ENCODE results near the gene GPS1.

GPS1 gene

DNA sequence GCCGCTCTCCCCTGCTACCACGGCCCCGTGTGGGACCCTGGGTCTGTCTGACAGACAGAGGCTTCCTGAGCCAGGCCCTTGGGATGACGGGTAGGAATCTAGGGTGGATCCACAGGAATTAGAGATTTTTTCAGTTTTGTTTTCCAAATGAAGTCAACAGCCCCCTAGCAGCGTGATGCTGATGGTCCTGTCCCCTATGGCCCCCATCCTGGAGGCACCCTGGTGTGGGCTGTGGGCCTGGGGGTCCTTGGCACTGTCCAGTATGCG lies 44.5 kb upstream of the GPS1 start:
- no peak overlapping the region for H3K4me3 ChIP-seq (replicated peaks; ENCODE audit: low read depth, low read length)
- TF ChIP-seq, protein P1, sequence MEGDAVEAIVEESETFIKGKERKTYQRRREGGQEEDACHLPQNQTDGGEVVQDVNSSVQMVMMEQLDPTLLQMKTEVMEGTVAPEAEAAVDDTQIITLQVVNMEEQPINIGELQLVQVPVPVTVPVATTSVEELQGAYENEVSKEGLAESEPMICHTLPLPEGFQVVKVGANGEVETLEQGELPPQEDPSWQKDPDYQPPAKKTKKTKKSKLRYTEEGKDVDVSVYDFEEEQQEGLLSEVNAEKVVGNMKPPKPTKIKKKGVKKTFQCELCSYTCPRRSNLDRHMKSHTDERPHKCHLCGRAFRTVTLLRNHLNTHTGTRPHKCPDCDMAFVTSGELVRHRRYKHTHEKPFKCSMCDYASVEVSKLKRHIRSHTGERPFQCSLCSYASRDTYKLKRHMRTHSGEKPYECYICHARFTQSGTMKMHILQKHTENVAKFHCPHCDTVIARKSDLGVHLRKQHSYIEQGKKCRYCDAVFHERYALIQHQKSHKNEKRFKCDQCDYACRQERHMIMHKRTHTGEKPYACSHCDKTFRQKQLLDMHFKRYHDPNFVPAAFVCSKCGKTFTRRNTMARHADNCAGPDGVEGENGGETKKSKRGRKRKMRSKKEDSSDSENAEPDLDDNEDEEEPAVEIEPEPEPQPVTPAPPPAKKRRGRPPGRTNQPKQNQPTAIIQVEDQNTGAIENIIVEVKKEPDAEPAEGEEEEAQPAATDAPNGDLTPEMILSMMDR (IDR thresholded peaks at IDR 0.05; ENCODE audit: low read depth, low read length, missing control alignments): no peak
- no peak for DNase-seq (ENCODE audit: extremely low read depth, low read depth)

DNA sequence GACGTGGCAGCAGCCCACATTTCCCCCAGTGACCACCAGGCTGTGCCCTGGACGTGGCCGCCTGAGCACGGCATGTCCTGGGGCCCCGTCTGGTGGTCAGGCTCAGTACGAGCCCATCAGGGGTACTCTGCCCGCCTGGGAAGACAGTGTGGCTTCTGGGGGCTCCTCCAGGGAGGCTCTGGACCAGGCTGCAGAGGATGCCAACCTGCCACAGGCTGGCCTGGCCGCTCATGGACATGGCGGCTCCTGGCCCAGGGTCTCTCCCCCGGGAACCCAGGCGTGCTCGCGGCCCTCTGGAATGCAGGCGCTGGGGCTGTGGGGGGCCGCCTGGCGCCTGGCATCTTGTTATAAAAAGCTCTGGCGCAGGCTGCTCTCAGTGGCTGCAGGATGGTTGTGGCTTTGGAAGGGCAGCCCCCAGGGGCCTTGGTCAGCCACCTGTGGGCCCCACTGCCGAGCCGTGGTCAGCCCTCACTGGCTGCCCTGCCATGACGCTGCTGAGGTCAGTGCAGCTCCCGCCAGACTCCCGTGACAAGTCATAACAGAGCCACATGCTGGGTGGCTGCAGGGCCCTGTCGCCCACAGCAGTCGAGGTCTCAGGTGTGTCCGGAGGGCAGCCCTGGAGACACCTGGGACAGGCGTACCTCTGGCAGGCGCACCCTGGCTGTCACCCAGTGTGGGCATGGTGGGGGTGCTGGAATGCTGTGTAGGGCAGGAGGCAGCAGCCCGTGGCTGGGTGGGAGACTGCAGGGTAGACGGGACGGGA lies 44.0 kb upstream of the GPS1 start:
- DNase-seq (ENCODE audit: extremely low read depth, low read depth): no peak
- H3K4me3 ChIP-seq (replicated peaks; ENCODE audit: low read depth, low read length): no peak overlapping the region
- TF ChIP-seq, protein P1 (IDR thresholded peaks at IDR 0.05; ENCODE audit: low read depth, low read length, missing control alignments): no peak

DNA sequence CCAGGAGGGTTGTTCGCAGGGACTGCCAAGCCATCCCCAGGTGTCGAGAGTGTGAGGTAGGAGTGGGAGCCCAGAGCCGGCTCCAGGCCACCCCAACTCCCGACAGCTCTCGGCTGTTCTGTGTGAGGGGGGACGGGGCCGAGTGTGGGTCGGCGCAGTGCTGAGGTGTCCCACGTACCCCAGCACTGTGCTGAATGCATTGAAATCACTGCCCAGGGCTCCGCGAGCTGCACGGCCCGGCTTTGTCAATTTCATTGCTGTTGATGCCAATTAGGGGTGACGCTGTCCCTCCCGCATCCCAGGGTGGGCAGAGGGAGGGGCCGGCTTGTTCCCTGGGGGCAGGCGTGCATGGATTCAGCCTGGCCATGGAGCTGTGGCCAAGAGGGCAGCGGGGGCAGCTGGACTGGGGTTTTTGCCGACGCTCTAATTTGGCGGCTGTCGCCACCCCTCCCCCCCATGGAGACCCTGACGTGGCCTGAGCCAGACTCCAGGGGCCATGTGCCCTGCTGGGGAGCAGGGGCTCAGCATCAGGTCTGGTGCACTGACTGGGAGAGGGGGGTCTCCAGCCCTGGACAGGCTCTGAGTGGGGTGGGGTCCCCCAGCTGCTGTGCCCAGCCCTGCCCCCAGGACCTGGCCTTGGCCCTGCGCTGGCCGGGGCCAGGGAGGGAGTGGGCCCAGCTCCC lies 43.3 kb upstream of the GPS1 start:
- no peak overlapping the region for H3K4me3 ChIP-seq (replicated peaks; ENCODE audit: low read depth, low read length)
- TF ChIP-seq, protein P1 (IDR thresholded peaks at IDR 0.05; ENCODE audit: low read depth, low read length, missing control alignments): no peak
- no peak for DNase-seq (ENCODE audit: extremely low read depth, low read depth)

DNA sequence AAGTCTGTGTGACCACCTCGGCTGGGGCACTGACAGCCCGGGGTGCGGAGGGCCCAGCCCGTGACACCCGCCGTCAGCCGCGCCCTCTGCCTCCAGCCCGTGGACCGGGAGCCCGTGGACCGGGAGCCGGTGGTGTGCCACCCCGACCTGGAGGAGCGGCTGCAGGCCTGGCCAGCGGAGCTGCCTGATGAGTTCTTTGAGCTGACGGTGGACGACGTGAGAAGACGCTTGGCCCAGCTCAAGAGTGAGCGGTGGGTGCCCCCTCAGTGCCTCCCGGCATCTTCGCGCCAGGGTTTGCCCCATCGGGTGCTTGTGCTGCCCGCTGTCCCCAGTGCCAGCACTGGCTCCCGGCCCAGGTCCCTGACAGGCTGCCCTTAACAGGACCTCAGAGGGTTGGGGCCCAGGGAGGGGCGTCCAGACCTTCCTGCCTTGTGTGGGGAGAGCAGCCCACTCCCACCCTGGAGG lies 42.7 kb upstream of the GPS1 start:
- no peak overlapping the region for H3K4me3 ChIP-seq (replicated peaks; ENCODE audit: low read depth, low read length)
- TF ChIP-seq, protein P1 (IDR thresholded peaks at IDR 0.05; ENCODE audit: low read depth, low read length, missing control alignments): no peak
- DNase-seq (ENCODE audit: extremely low read depth, low read depth): no peak

DNA sequence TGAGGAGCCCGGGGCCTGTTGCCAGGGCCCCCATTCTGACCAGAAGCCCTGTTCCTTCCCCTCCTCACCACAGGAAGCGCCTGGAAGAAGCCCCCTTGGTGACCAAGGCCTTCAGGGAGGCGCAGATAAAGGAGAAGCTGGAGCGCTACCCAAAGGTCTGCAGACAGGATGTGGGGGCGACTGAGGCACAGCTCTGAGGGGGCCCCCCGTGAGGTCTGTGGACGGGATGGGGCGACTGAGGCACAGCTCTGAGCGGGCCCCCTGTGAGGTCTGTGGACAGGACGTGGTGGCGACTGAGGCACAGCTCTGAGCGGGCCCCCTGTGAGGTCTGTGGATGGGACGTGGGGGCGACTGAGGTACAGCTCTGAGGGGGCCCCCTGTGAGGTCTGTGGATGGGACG lies 42.3 kb upstream of the GPS1 start:
- TF ChIP-seq, protein P1 (IDR thresholded peaks at IDR 0.05; ENCODE audit: low read depth, low read length, missing control alignments): no peak
- H3K4me3 ChIP-seq (replicated peaks; ENCODE audit: low read depth, low read length): no peak overlapping the region
- DNase-seq (ENCODE audit: extremely low read depth, low read depth): no peak

DNA sequence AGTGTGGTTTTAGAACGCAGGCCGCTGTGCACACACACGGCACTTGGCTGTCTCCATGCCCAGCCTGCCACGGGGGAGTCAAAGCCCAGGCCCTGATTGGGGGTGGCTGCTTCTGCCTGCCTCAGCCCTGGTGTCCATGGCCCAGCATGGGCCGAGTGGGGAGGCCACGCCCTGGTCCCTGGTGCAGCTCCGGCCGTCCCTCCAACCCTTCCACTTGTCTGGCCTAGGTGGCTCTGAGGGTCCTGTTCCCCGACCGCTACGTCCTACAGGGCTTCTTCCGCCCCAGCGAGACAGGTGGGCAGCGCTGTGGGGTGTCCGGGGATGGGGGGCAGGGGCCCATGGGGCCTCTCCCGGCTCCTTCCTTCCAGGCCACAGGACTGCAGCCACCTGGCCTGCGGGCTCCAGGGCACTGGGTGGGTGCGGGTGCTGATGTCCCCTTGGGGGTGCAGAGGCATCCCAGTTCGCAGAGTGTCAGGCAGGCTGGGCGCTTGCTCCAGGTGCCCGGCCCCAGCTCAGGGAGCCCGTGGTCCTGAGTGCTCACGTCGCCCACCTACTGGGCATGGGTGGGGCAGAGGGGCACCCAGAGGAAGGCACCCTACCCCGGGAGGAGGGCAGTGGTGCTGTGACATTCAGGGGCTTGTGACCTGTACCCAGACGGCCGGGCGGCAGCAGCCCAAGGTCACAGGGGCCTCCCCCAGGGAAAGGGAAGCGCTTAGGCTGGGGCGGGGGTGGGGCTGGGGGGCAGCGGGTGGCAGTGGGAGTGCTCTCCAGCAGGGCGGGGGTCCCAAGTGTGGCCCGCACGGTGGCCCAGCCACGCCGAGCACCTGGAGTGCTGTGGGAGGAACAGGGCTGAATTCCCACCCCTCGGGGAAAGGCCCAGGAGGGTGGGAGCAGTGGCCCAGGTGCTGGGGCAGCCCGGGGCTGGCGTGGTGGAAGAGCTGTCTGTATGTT lies 40.8 kb upstream of the GPS1 start:
- TF ChIP-seq, protein P1 (IDR thresholded peaks at IDR 0.05; ENCODE audit: low read depth, low read length, missing control alignments): no peak
- DNase-seq (ENCODE audit: extremely low read depth, low read depth): no peak
- no peak overlapping the region for H3K4me3 ChIP-seq (replicated peaks; ENCODE audit: low read depth, low read length)

All from HFF-Myc (cell line).